GM23338 (cell line): ENCODE measurements around the gene VARS2. TPM values are rescaled to one million over a fixed set of nuclear protein-coding genes. Genes with fewer than 3 reads are reported as not detected.
A peak's percentile ranks its signal among the peaks of the same experiment; 100 is the strongest.

Source experiments
- ATAC-seq: fragments of 200-7000 bp; cut with Tn5 transposase; 3 replicates; pipeline ENCODE4 v1.9.1; 2020
- DNase-seq: peaks from one replicate; pipeline ENCODE4 v3.0.0-alpha.2; 2015; ENCODE audit warnings: low spot score
- H2AFZ ChIP-seq: fragments of 200-600 bp; sonication (generic); 2 replicates; pipeline ENCODE4 v1.8.0; 2016; ENCODE audit warnings: antibody characterized with exemption, mild to moderate bottlenecking, moderate library complexity
- H3F3A ChIP-seq: fragments of 200-600 bp; sonication (generic); replicated peaks from 2 replicates; pipeline ENCODE4 v1.8.0; 2017; ENCODE audit warnings: antibody characterized with exemption, mixed run types, low read depth
- H3K27ac ChIP-seq: fragments of 200-600 bp; sonication (generic); 2 replicates; pipeline ENCODE4 v1.6.1; 2016; ENCODE audit warnings: low read depth
- H3K27me3 ChIP-seq: fragments of 200-600 bp; sonication (generic); 2 replicates; pipeline ENCODE4 v1.8.0; 2016; ENCODE audit warnings: mild to moderate bottlenecking, mixed run types, moderate library complexity; ENCODE audit not compliant: insufficient read depth
- H3K36me3 ChIP-seq: fragments of 200-600 bp; sonication (generic); 2 replicates; pipeline ENCODE4 v1.8.0; 2016; ENCODE audit warnings: mild to moderate bottlenecking; ENCODE audit not compliant: insufficient read depth
- H3K4me1 ChIP-seq: fragments of 200-600 bp; sonication (generic); 2 replicates; pipeline ENCODE4 v1.8.0; 2016; ENCODE audit warnings: mild to moderate bottlenecking, moderate library complexity; ENCODE audit not compliant: insufficient read depth
- H3K4me2 ChIP-seq: fragments of 200-600 bp; sonication (generic); 2 replicates; pipeline ENCODE4 v1.7.1; 2017; ENCODE audit warnings: mixed run types
- H3K4me3 ChIP-seq: fragments of 200-600 bp; sonication (generic); 2 replicates; pipeline ENCODE4 v1.6.1; 2016; ENCODE audit warnings: mixed run types
- H3K79me2 ChIP-seq: fragments of 200-600 bp; sonication (generic); replicated peaks from 2 replicates; pipeline ENCODE4 v1.8.0; 2017; ENCODE audit warnings: mild to moderate bottlenecking; ENCODE audit not compliant: insufficient read depth
- H3K9me2 ChIP-seq: fragments of 200-600 bp; sonication (generic); 2 replicates; pipeline ENCODE4 v1.8.0; 2017; ENCODE audit not compliant: insufficient read depth
- H4K20me1 ChIP-seq: fragments of 200-600 bp; sonication (generic); replicated peaks from 2 replicates; pipeline ENCODE4 v1.8.0; 2017; ENCODE audit warnings: mild to moderate bottlenecking; ENCODE audit not compliant: insufficient read depth
- H3K27ac Mint-ChIP-seq: 2 replicates; pipeline ENCODE4 v1.8.0; 2020; ENCODE audit warnings: inconsistent platforms, mild to moderate bottlenecking, moderate library complexity, mixed read lengths
- H3K27me3 Mint-ChIP-seq: 3 replicates; pipeline ENCODE4 v1.8.0; 2022; ENCODE audit warnings: low read depth, mild to moderate bottlenecking, moderate library complexity, mixed read lengths, inconsistent platforms; ENCODE audit not compliant: insufficient read depth, poor library complexity
- H3K36me3 Mint-ChIP-seq: 3 replicates; pipeline ENCODE4 v1.8.0; 2021; ENCODE audit warnings: low read depth, mild to moderate bottlenecking, inconsistent platforms, moderate library complexity, mixed read lengths
- H3K4me1 Mint-ChIP-seq: 3 replicates; pipeline ENCODE4 v1.8.0; 2020; ENCODE audit warnings: mild to moderate bottlenecking, inconsistent platforms, mixed read lengths
- H3K4me3 Mint-ChIP-seq: 3 replicates; pipeline ENCODE4 v1.8.0; 2021; ENCODE audit warnings: moderate library complexity, mild to moderate bottlenecking, inconsistent platforms, mixed read lengths
- H3K9me3 Mint-ChIP-seq: 3 replicates; pipeline ENCODE4 v1.8.0; 2020; ENCODE audit warnings: moderate library complexity, mild to moderate bottlenecking, inconsistent platforms, mixed read lengths
- CREB1 ChIP-seq: fragments of 250-450 bp; sonication (Bioruptor Pico); IDR thresholded peaks from 2 replicates; pipeline ENCODE4 v1.5.0; 2020; ENCODE audit warnings: low read depth, mild to moderate bottlenecking, moderate library complexity
- EZH2 ChIP-seq: fragments of 200-600 bp; sonication (generic); IDR thresholded peaks from one replicate; pipeline ENCODE4 v1.8.0; 2017; ENCODE audit warnings: antibody characterized with exemption, mild to moderate bottlenecking, low read depth; ENCODE audit not compliant: unreplicated experiment
- STAT1 ChIP-seq: IDR thresholded peaks from one replicate; pipeline ENCODE4 v1.6.1; 2016; ENCODE audit warnings: antibody characterized with exemption; ENCODE audit not compliant: unreplicated experiment
- ZNF114 ChIP-seq: fragments of 250-450 bp; sonication (Bioruptor Pico); IDR thresholded peaks from 2 replicates; pipeline ENCODE4 v1.5.0; 2020; ENCODE audit warnings: mild to moderate bottlenecking, moderate library complexity
- polyA plus RNA-seq: library from polyadenylated mRNA; unstranded; fragments of >200 nt; fragmentation: Nextera tagmentation; extraction: Ambion mirVana; gene quantifications from 2 replicates; pipeline ENCODE4 v1.2.1, GENCODE V29; 2016
- total RNA-seq: library from RNA; depleted of rRNA; stranded (reverse); fragments of >200 nt; shearing (Covaris generic); gene quantifications from 2 replicates; pipeline ENCODE4 v1.2.3, GENCODE V29; 2014
- TF ChIP-seq, protein P1 (sequence below): fragments of 250-450 bp; sonication (Bioruptor Pico); IDR thresholded peaks from 2 replicates; pipeline ENCODE4 v1.5.0; 2020; ENCODE audit warnings: mild to moderate bottlenecking, moderate library complexity
- TF ChIP-seq, protein P2 (sequence below), 2 experiments: fragments of 200-600 bp in 1 of 2; sonication (generic) in 1 of 2; conservative IDR thresholded peaks; 2 replicates each; pipeline versions ENCODE4 v1.5.1 to v1.6.1; 2016 to 2017; ENCODE audit warnings: antibody characterized with exemption in 2 of 2, low read depth in 2 of 2, mild to moderate bottlenecking in 2 of 2, moderate library complexity in 1 of 2

The VARS2 gene
- total and polyA plus RNA-seq, 2 experiments from 2014 or later = 13.7 to 36.4 TPM

DNA sequence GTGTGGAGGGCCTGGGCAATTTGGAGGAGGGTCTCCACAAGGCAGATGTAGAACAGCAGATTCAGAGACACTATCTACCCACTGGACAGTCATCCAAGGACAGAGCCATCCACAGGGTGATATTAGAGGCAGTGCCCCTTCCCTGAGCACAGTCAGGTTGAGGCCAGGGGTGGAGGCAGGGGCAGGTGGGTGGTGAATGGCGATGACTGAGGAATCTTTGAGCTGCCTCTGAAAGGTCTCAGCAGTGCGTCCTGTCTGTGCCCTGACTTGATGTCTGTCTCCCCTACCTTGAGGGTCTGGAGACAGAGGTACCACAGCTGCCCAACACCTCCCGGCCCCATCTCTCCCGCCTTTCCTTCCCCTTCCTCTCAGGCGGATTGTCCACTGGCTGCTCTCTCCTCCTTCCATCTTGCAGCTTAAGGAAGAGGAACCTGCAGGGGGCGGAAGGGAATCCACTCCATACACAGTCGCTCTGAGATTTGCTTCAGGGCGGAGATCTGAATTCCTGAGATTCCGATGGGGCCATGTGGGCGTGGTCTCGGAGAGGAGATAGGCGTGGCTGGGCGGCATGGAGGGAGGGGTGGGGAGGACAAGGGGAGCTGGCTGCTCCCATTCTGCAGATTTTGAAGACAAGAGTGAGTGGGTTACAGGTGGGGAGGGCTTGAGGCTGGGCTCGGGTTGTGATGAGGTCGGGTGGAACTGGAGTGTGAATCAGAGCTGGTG is 28.5 kb downstream of the VARS2 start (continued):
- no peak for TF ChIP-seq EZH2
- TF ChIP-seq ZNF114 = no peak
- no peak for TF ChIP-seq STAT1
- TF ChIP-seq, protein P1, sequence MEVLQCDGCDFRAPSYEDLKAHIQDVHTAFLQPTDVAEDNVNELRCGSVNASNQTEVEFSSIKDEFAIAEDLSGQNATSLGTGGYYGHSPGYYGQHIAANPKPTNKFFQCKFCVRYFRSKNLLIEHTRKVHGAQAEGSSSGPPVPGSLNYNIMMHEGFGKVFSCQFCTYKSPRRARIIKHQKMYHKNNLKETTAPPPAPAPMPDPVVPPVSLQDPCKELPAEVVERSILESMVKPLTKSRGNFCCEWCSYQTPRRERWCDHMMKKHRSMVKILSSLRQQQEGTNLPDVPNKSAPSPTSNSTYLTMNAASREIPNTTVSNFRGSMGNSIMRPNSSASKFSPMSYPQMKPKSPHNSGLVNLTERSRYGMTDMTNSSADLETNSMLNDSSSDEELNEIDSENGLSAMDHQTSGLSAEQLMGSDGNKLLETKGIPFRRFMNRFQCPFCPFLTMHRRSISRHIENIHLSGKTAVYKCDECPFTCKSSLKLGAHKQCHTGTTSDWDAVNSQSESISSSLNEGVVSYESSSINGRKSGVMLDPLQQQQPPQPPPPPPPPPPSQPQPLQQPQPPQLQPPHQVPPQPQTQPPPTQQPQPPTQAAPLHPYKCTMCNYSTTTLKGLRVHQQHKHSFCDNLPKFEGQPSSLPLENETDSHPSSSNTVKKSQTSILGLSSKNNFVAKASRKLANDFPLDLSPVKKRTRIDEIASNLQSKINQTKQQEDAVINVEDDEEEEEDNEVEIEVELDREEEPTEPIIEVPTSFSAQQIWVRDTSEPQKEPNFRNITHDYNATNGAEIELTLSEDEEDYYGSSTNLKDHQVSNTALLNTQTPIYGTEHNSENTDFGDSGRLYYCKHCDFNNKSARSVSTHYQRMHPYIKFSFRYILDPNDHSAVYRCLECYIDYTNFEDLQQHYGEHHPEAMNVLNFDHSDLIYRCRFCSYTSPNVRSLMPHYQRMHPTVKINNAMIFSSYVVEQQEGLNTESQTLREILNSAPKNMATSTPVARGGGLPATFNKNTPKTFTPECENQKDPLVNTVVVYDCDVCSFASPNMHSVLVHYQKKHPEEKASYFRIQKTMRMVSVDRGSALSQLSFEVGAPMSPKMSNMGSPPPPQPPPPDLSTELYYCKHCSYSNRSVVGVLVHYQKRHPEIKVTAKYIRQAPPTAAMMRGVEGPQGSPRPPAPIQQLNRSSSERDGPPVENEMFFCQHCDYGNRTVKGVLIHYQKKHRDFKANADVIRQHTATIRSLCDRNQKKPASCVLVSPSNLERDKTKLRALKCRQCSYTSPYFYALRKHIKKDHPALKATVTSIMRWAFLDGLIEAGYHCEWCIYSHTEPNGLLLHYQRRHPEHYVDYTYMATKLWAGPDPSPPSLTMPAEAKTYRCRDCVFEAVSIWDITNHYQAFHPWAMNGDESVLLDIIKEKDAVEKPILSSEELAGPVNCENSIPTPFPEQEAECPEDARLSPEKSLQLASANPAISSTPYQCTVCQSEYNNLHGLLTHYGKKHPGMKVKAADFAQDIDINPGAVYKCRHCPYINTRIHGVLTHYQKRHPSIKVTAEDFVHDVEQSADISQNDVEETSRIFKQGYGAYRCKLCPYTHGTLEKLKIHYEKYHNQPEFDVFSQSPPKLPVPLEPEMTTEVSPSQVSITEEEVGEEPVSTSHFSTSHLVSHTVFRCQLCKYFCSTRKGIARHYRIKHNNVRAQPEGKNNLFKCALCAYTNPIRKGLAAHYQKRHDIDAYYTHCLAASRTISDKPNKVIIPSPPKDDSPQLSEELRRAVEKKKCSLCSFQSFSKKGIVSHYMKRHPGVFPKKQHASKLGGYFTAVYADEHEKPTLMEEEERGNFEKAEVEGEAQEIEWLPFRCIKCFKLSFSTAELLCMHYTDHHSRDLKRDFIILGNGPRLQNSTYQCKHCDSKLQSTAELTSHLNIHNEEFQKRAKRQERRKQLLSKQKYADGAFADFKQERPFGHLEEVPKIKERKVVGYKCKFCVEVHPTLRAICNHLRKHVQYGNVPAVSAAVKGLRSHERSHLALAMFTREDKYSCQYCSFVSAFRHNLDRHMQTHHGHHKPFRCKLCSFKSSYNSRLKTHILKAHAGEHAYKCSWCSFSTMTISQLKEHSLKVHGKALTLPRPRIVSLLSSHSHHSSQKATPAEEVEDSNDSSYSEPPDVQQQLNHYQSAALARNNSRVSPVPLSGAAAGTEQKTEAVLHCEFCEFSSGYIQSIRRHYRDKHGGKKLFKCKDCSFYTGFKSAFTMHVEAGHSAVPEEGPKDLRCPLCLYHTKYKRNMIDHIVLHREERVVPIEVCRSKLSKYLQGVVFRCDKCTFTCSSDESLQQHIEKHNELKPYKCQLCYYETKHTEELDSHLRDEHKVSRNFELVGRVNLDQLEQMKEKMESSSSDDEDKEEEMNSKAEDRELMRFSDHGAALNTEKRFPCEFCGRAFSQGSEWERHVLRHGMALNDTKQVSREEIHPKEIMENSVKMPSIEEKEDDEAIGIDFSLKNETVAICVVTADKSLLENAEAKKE = peak; percentile 40; the same call in 1 of the 2 replicates
- TF ChIP-seq CREB1 = peak; percentile 14; the same call in 1 of the 2 replicates

DNA sequence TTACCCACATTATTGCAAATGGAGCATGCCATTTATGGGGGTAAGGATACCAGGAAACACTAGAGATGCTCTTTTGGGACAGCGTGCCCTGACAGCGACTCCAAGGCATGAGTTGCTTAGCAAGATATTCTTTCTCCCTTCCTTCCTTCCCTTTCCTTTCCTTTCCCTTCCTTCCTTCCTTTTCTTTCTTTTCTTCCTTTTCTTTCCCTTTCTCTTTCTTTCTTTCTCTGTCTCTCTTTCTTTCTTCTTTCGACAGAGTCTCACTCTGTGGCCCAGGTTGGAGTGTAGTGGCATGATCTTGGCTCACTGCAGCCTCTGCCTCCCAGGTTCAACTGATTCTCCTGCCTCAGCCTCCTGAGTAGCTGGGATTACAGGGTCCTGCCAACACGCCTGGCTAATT is 30.0 kb downstream of the VARS2 start:
- no peaks in the 10 kb centered on the region for H3K79me2 ChIP-seq
- H3K36me3 ChIP-seq = no peaks in the 10 kb centered on the region
- Mint-ChIP-seq H3K4me1 (peaks cover 24% of the 10 kb centered on the region), H3K36me3 (no peaks in the 10 kb centered on the region), H3K27ac (no peak overlapping the region; the same call in 1 of the 2 replicates), H3K4me3 (no peak overlapping the region), H3K9me3 (no peaks in the 10 kb centered on the region; the same call in 2 of the 3 replicates), H3K27me3 (peaks cover 13% of the 10 kb centered on the region)
- H3K27me3 ChIP-seq = no peaks in the 10 kb centered on the region
- no peaks in the 10 kb centered on the region for H4K20me1 ChIP-seq
- peaks cover 14% of the 10 kb centered on the region; the same call in 1 of the 2 replicates for H3K9me2 ChIP-seq
- peaks cover 11% of the 10 kb centered on the region for H3K4me1 ChIP-seq
- no peak overlapping the region for H3K4me2 ChIP-seq
- H3K27ac ChIP-seq = no peak overlapping the region
- H3K4me3 ChIP-seq = no peak overlapping the region
- H2AFZ ChIP-seq = no peak overlapping the region
- no peaks in the 10 kb centered on the region for H3F3A ChIP-seq
- DNase-seq (no peak), ATAC-seq (no peak)
- TF ChIP-seq CREB1 (no peak), EZH2 (no peak), ZNF114 (no peak)
- TF ChIP-seq, protein P1 = no peak
- TF ChIP-seq, protein P2, sequence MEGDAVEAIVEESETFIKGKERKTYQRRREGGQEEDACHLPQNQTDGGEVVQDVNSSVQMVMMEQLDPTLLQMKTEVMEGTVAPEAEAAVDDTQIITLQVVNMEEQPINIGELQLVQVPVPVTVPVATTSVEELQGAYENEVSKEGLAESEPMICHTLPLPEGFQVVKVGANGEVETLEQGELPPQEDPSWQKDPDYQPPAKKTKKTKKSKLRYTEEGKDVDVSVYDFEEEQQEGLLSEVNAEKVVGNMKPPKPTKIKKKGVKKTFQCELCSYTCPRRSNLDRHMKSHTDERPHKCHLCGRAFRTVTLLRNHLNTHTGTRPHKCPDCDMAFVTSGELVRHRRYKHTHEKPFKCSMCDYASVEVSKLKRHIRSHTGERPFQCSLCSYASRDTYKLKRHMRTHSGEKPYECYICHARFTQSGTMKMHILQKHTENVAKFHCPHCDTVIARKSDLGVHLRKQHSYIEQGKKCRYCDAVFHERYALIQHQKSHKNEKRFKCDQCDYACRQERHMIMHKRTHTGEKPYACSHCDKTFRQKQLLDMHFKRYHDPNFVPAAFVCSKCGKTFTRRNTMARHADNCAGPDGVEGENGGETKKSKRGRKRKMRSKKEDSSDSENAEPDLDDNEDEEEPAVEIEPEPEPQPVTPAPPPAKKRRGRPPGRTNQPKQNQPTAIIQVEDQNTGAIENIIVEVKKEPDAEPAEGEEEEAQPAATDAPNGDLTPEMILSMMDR (conservative IDR thresholded peaks at IDR 0.05; ENCODE audit: low read depth in 2 of 2) = no peak
